ENCODE results near the gene ETFRF1. TPM values are rescaled to one million over a fixed set of nuclear protein-coding genes. Genes with fewer than 3 reads are reported as not detected.

Gene ETFRF1
- total RNA-seq, 1 donor from 2014 or later, result 24.7 TPM

DNA sequence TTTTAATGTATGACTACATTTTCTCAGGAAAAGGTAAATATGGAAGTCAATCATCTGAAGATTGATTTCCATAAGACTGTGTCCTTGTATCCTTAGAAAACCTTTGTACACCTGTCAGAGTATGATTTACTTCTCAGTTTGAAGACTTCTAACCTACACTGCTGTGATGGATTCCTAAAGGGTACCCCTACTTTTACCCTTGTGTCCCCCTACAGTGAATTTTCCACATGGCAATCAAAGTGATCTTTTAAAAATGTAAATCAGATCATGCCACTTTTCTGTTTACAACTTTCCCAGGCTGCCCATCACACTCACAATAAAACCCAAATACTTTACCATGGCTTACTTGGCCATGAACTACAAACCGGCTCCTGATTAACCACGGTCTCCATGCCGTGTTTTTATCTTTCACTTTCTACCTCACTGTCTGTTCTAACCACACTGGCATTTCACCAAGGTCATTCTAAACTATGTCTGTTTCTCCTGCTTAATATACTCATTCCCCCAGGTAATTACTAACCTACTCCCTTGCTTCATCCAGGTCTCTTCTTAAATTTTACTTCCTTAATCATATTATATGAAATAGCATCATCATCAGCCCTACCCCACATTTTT, 8.1 kb upstream of the ETFRF1 start:
- TF ChIP-seq, protein P1, sequence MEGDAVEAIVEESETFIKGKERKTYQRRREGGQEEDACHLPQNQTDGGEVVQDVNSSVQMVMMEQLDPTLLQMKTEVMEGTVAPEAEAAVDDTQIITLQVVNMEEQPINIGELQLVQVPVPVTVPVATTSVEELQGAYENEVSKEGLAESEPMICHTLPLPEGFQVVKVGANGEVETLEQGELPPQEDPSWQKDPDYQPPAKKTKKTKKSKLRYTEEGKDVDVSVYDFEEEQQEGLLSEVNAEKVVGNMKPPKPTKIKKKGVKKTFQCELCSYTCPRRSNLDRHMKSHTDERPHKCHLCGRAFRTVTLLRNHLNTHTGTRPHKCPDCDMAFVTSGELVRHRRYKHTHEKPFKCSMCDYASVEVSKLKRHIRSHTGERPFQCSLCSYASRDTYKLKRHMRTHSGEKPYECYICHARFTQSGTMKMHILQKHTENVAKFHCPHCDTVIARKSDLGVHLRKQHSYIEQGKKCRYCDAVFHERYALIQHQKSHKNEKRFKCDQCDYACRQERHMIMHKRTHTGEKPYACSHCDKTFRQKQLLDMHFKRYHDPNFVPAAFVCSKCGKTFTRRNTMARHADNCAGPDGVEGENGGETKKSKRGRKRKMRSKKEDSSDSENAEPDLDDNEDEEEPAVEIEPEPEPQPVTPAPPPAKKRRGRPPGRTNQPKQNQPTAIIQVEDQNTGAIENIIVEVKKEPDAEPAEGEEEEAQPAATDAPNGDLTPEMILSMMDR (IDR thresholded peaks at IDR 0.05), result no peak
- ATAC-seq, result no peak
- Histone ChIP-seq H3K4me3 (no peak overlapping the region), H3K27ac (no peak overlapping the region), H3K27me3 (ENCODE audit: low read depth) (no peaks in the 10 kb centered on the region), H3K9me3 (no peaks in the 10 kb centered on the region), H3K36me3 (no peaks in the 10 kb centered on the region), H3K4me1 (no peaks in the 10 kb centered on the region)
- DNase-seq, result no peak
- intact Hi-C loops (cut with DNase I), result no loop called here

DNA sequence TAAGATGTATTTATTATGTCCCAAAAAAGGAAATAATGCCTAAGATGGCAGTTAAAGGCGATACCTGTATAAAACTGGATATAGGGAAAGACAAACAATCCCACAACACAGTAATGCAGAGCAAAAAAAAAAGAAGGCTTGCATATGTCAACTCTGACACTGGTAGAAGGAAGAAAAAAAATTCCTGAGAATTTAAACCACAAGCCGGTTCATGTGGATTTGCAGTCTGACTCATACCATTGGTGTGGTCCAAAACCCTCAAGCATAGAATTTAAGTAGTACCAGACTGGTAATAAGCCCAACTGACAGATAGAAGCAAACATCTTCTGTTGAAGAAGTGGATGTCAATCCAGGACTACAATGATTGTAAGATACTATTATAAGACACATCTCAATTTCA, 7.3 kb upstream of the ETFRF1 start:
- Histone ChIP-seq H3K27me3 (ENCODE audit: low read depth) (no peaks in the 10 kb centered on the region), H3K4me3 (no peak overlapping the region), H3K9me3 (no peaks in the 10 kb centered on the region), H3K27ac (no peak overlapping the region), H3K4me1 (no peaks in the 10 kb centered on the region), H3K36me3 (no peaks in the 10 kb centered on the region)
- TF ChIP-seq, protein P1 (IDR thresholded peaks at IDR 0.05), result no peak
- DNase-seq (no peak), ATAC-seq (no peak)
- intact Hi-C loops (cut with DNase I), result no loop called here

DNA sequence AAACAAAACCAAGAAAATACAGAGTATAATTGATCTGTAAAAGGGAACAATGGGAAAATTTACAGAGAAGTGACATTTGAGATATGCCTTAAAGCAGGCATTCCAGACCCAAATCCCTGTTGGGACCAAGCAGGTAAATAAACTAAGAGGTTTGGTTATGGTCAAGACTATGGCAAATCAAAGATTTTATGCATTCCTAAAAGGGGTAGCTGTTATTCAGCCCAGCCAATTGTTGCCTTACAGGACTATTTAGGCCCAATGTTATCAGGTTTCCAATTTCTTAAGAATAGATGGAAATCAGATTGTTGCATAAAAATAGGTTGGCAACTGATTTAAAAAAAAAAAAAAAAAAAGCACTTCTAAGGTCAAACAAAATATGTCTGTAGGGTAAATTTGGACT, 5.4 kb upstream of the ETFRF1 start:
- ATAC-seq (no peak), DNase-seq (no peak)
- intact Hi-C loops (cut with DNase I), result no loop called here
- TF ChIP-seq, protein P1 (IDR thresholded peaks at IDR 0.05), result no peak
- no peaks in the 10 kb centered on the region for H3K36me3 ChIP-seq
- H3K27me3 ChIP-seq (ENCODE audit: low read depth), result no peaks in the 10 kb centered on the region
- no peaks in the 10 kb centered on the region for H3K9me3 ChIP-seq
- H3K4me3 ChIP-seq, result no peak overlapping the region
- H3K27ac ChIP-seq, result no peak overlapping the region
- peaks cover 9% of the 10 kb centered on the region for H3K4me1 ChIP-seq

DNA sequence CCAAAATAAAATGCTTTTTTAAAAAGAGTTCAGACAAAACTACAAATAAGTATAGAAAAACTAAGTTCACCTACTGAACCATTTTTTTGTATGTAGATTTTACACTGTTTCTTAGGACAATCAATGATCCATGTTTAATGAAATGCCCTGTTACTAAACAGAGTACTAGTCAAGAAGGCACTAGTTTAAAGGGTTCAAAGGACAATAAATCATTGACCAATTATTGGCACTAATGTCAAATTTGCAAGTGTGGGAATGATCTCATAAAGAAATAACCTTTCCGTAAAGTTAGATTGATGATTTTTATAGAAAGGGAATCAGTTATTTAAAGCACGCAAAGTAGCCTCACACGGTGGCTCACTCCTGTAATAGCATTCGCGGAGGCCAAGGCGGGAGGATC, 4.2 kb upstream of the ETFRF1 start:
- no peak overlapping the region for H3K27ac ChIP-seq
- TF ChIP-seq, protein P1 (IDR thresholded peaks at IDR 0.05), result no peak
- intact Hi-C loops (cut with DNase I), result no loop called here
- H3K9me3 ChIP-seq, result no peaks in the 10 kb centered on the region
- H3K4me1 ChIP-seq, result peaks cover 10% of the 10 kb centered on the region
- no peaks in the 10 kb centered on the region for H3K36me3 ChIP-seq
- DNase-seq (no peak), ATAC-seq (no peak)
- H3K27me3 ChIP-seq (ENCODE audit: low read depth), result no peaks in the 10 kb centered on the region
- no peak overlapping the region for H3K4me3 ChIP-seq

DNA sequence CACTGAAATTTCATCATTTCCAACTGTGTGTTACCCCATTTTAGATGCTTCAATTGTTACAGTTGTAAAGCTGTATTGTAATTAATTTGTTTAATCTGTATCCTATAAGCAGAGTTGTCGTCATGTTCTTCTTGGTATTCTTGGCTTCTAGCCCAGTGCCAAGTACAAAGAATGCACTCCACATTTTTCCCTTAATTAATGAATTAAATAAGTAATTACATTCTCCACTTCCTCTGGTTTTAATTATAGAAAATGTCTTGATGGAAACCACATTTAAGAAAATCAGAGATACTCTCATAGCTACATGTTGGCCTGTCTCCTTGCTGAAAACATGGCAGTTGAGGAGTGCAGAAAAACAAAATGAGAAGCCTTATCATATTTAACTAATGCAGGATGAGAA, 823 bp upstream of the ETFRF1 start:
- H3K4me1 ChIP-seq, result peaks cover 18% of the 10 kb centered on the region
- TF ChIP-seq, protein P1 (IDR thresholded peaks at IDR 0.05), result no peak
- intact Hi-C loops (cut with DNase I), result no loop called here
- no peaks in the 10 kb centered on the region for H3K27me3 ChIP-seq (ENCODE audit: low read depth)
- peak overlapping the region; percentile 94 for H3K27ac ChIP-seq
- DNase-seq, result no peak
- H3K4me3 ChIP-seq, result peak overlapping the region; percentile 75
- no peaks in the 10 kb centered on the region for H3K36me3 ChIP-seq
- no peak for ATAC-seq
- H3K9me3 ChIP-seq, result no peaks in the 10 kb centered on the region

DNA sequence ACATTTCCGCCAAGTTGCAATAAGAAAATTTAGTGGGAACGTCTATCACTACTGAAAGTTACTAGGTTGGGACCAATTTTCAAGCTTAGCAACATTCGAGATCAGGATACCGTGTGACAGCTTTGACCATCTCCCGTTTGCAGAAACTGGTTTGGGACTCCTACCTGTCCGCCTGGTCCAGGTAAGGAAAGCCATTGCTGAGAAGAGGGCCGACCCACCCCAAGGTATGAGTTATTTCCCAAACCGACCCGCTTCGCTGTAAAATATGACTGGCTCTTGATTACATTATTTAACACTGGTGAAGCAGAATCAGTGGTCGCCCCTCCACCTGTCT, 348 bp upstream of the ETFRF1 start:
- H3K27ac ChIP-seq, result peak overlapping the region; percentile 94
- H3K27me3 ChIP-seq (ENCODE audit: low read depth), result no peaks in the 10 kb centered on the region
- peak in 1 of 2 donors; percentile 57 for ATAC-seq
- peaks cover 18% of the 10 kb centered on the region for H3K4me1 ChIP-seq
- intact Hi-C loops (cut with DNase I), result no loop called here
- DNase-seq, result no peak
- H3K4me3 ChIP-seq, result peak overlapping the region; percentile 75
- TF ChIP-seq, protein P1 (IDR thresholded peaks at IDR 0.05), result no peak
- no peaks in the 10 kb centered on the region for H3K36me3 ChIP-seq
- no peaks in the 10 kb centered on the region for H3K9me3 ChIP-seq
